GM10248 (cell line): ENCODE results near the gene FSTL5.

Experiments
- CTCF ChIA-PET: fragments of 300-600 bp; sonication (Branson Sonifier 250); formaldehyde crosslinking; extraction: SDS; loops from one replicate; lab custom pipeline; 2021; ENCODE audit warnings: antibody characterized with exemption; lab: Yijun Ruan, JAX
- POLR2A ChIA-PET: fragments of 350-650 bp; sonication (Branson Sonifier 250); formaldehyde crosslinking; extraction: SDS; loops from one replicate; lab custom pipeline; 2020; ENCODE audit warnings: antibody characterized with exemption; lab: Yijun Ruan, JAX
- DNase-seq: peaks from one replicate; pipeline ENCODE4 v3.0.0; 2012; ENCODE audit errors: extremely low spot score
- TF ChIP-seq, protein P1 (sequence below): IDR thresholded peaks from 2 replicates; pipeline ENCODE4 v1.5.1; 2012; ENCODE audit warnings: mild to moderate bottlenecking, low read depth; ENCODE audit errors: extremely low read depth, missing control alignments, control extremely low read depth

The FSTL5 gene

DNA sequence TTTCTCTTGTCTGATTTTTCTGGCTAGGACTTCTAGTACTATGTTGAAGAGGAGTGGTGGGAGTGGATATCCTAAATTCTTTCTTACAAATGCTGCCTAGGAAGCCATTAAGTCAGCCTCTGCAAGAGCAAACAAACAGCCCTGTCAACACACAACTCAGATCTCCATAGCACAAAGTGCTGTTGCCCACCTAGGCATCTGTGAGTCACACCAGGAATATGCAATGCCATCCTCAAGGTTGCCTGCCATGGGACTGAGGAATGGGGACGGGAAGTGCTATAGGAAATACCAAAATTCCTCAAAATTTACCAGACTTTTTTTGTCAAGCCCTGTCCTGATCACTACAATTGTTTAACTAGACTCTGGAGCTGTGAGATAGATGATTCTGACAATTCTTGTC is 466.9 kb downstream of the FSTL5 start:
- CTCF ChIA-PET: no interaction called here
- TF ChIP-seq, protein P1, sequence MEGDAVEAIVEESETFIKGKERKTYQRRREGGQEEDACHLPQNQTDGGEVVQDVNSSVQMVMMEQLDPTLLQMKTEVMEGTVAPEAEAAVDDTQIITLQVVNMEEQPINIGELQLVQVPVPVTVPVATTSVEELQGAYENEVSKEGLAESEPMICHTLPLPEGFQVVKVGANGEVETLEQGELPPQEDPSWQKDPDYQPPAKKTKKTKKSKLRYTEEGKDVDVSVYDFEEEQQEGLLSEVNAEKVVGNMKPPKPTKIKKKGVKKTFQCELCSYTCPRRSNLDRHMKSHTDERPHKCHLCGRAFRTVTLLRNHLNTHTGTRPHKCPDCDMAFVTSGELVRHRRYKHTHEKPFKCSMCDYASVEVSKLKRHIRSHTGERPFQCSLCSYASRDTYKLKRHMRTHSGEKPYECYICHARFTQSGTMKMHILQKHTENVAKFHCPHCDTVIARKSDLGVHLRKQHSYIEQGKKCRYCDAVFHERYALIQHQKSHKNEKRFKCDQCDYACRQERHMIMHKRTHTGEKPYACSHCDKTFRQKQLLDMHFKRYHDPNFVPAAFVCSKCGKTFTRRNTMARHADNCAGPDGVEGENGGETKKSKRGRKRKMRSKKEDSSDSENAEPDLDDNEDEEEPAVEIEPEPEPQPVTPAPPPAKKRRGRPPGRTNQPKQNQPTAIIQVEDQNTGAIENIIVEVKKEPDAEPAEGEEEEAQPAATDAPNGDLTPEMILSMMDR: no peak
- POLR2A ChIA-PET: no interaction called here
- no peak for DNase-seq

DNA sequence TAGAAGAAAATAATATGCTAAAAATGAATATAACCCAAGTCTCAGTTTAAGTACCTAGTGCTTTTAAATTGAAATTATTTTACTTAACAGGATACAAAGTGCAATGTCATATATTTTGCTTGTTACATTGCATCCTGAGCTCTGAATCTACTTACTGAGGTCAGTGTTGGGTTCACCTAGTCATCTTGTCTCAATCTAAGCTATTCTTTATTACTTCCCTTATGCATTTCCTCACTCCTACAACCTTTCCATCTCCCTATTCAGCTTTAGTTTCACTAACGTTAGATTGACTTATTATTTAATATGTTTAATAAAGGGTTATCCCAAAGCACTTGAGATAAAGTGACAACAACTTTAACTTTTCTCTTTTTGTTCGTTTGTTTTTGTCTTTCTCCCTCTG is 483.7 kb downstream of the FSTL5 start:
- no peak for DNase-seq
- CTCF ChIA-PET: no interaction called here
- TF ChIP-seq, protein P1: no peak
- POLR2A ChIA-PET: no interaction called here

DNA sequence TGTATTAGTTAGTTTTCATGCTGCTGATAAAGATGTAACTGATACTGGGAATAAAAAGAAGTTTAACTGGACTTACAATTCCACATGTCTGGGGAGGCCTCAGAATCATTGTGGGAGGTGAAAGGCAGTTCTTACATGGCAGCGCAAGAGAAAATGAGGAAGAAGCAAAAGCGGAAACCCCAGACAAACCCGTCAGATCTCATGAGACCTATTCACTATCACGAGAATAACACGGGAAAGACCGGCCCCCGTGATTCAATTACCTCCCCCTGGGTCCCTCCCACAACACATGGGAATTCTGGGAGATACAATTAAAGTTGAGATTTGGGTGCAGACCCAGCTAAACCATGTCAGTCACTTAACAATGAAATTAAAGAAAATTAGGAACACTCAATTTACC is 499.1 kb downstream of the FSTL5 start:
- ChIA-PET CTCF (no interaction called here), POLR2A (no interaction called here)
- TF ChIP-seq, protein P1: no peak
- DNase-seq: no peak

DNA sequence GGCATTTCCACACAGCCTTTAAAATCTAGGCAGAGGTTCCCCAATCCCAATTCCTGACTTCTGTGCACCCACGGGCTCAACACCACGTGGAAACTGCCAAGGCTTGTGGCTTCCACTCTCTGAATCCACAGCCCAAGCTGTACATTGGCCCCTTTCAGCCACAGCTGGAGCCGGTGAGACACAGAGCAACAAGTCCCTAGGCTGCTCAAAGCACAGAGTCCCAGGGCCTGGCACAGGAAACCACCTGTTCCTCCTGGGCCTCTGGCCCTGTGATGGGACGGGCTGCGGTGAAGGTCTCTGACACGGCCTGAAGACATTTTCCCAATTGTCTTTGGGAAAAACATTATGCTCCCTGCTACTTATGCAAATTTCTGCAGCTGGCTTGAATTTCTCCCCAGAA is 500.0 kb downstream of the FSTL5 start:
- ChIA-PET POLR2A (no interaction called here), CTCF (no interaction called here)
- TF ChIP-seq, protein P1: no peak
- no peak for DNase-seq

DNA sequence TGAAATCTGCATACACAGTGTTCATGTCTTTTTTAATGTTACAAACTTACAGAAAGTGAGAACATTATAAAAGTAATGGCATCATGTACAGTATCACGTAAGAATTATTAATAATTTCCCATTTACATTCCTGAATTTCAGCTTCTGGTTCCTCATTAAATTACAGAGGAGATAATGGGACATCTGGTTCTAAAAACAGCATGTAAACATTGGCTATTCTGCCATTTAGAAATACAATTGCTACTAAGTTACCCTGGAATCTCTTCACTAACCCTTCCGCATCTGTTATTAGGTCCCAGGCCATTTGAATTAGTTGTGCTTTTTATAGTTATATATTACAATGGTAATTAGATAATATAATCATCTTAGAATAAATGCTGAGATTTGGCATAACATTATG is 505.1 kb downstream of the FSTL5 start:
- TF ChIP-seq, protein P1: no peak
- no peak for DNase-seq
- POLR2A ChIA-PET: no interaction called here

DNA sequence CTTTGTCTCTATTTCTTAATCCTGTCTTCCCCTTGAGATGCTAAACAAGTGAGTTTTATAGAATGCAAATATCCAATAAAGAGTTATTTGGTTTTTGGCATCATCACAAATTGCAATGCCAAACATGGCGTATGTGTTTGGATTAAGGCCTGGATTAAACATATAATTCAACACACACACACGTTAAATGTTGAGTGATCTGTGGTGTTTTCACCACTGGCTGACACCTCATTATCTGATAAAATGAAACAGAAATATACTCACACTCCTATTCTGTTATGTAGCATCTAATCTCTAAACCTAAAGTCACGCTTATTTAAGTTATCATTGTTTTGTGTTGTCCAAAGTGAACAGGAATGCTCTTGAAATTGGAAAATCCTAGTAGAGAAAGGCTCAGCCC is 506.2 kb downstream of the FSTL5 start:
- CTCF ChIA-PET: no interaction called here
- DNase-seq: no peak
- POLR2A ChIA-PET: no interaction called here
- TF ChIP-seq, protein P1: no peak

More for the DNA sequence above, 505.1 kb downstream of the FSTL5 start:
- CTCF ChIA-PET: no interaction called here

DNA sequence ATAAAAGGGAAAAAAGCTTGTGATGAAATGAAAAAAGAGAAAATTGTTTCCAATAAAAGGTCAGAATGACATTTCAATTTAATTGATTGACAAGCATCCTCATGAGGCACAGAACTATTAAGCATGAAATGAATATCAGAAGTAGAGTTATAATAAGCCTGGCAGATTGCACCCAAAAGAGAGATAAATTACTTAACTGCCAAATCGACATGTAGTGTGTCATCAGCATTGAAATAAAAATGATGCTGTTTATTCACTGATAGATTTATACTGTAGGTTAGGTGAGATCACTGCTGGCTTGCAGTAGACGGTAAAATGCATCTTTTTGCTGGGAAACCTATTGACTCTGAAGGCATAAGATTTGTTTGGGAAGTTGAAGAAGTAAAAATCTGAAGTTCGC is 507.2 kb downstream of the FSTL5 start:
- CTCF ChIA-PET: no interaction called here
- POLR2A ChIA-PET: no interaction called here
- no peak for DNase-seq
- TF ChIP-seq, protein P1: no peak
